ENCODE data around the gene CARD11.

Gene CARD11

GRCh38 chr7:2934211-2934731, 109.4 kb downstream of the CARD11 start:
- DNase-seq, result no peak
- CTCF ChIA-PET, result interaction anchor here (1.3 to 1.4 kb wide), 3 partner anchors 13 to 63 kb away, joined by 3 to 4 read pairs (median 3); no protein-coding TSS in a partner anchor
- WGBS (ENCODE audit: insufficient coverage), result 97% methylated on average over 12 of the region's 15 CpGs
- Histone ChIP-seq H3K4me1 (ENCODE audit: control extremely low read depth in 1 of 4, control insufficient read depth in 4 of 4, insufficient read depth in 4 of 4, low read length in 3 of 4) (peaks cover 0 to 9% (median 7%) of the 10 kb centered on the region in 4 experiments), H3K27ac (ENCODE audit: insufficient read depth in 1 of 2, low read depth in 1 of 2, low read length in 2 of 2, poor library complexity in 1 of 2, severe bottlenecking in 2 of 2) (no peak overlapping the region), H3K4me3 (ENCODE audit: control insufficient read depth in 1 of 7, extremely low read depth in 1 of 7, insufficient read depth in 4 of 7, low read depth in 2 of 7, low read length in 6 of 7) (no peak overlapping the region), H3K9me3 (ENCODE audit: control extremely low read depth in 1 of 5, control insufficient read depth in 4 of 5, insufficient read depth in 2 of 5, low read depth in 1 of 5, low read length in 4 of 5) (no peaks in the 10 kb centered on the region), H3K27me3 (replicated peaks in 2 of 5; ENCODE audit: control insufficient read depth in 4 of 5, insufficient read depth in 5 of 5, low read length in 4 of 5) (no peaks in the 10 kb centered on the region), H3K36me3 (ENCODE audit: control insufficient read depth in 4 of 4, insufficient read depth in 4 of 4, low read length in 3 of 4) (peaks cover 3 to 26% (median 10%) of the 10 kb centered on the region in 4 experiments)
- POLR2A ChIA-PET, result no interaction called here

GRCh38 chr7:2932402-2933251, 111.0 kb downstream of the CARD11 start:
- Histone ChIP-seq H3K36me3 (ENCODE audit: control insufficient read depth in 4 of 4, insufficient read depth in 4 of 4, low read length in 3 of 4) (peaks cover 3 to 25% (median 4%) of the 10 kb centered on the region in 4 experiments), H3K4me3 (ENCODE audit: control insufficient read depth in 1 of 7, extremely low read depth in 1 of 7, insufficient read depth in 4 of 7, low read depth in 2 of 7, low read length in 6 of 7) (no peak overlapping the region), H3K4me1 (ENCODE audit: control extremely low read depth in 1 of 4, control insufficient read depth in 4 of 4, insufficient read depth in 4 of 4, low read length in 3 of 4) (no peaks in the 10 kb centered on the region), H3K27me3 (replicated peaks in 2 of 5; ENCODE audit: control insufficient read depth in 4 of 5, insufficient read depth in 5 of 5, low read length in 4 of 5) (no peaks in the 10 kb centered on the region), H3K27ac (ENCODE audit: insufficient read depth in 1 of 2, low read depth in 1 of 2, low read length in 2 of 2, poor library complexity in 1 of 2, severe bottlenecking in 2 of 2) (no peak overlapping the region), H3K9me3 (ENCODE audit: control extremely low read depth in 1 of 5, control insufficient read depth in 4 of 5, insufficient read depth in 2 of 5, low read depth in 1 of 5, low read length in 4 of 5) (no peaks in the 10 kb centered on the region)
- POLR2A ChIA-PET, result no interaction called here
- WGBS (ENCODE audit: insufficient coverage), result 97% methylated on average over 28 of the region's 33 CpGs
- CTCF ChIA-PET, result interaction anchor here (0.6 kb wide), 1 partner anchor 651 kb away, joined by 3 read pairs; no protein-coding TSS in a partner anchor
- no peak for DNase-seq

DNA sequence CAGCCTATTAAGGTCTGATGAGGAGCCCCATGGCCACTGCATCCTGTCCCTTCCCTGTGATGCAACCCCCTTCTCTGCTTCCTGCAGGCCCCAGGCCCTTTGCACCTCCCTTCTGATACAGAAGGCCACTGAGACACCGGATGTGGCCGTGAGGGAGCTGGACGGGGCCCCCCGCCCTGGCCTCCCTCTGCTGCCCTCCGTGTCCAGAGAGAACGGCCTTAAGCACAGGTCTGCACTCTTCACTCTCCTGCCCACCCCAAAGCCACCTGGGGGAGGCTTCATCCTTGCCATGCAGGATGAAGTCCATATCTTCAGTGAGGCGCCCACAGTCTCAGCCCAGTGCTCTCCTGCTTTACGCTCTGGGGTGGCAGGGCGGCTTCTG, 112.6 kb downstream of the CARD11 start:
- H3K27me3 ChIP-seq (replicated peaks in 2 of 5; ENCODE audit: control insufficient read depth in 4 of 5, insufficient read depth in 5 of 5, low read length in 4 of 5), result no peaks in the 10 kb centered on the region
- POLR2A ChIA-PET, result no interaction called here
- H3K27ac ChIP-seq (ENCODE audit: insufficient read depth in 1 of 2, low read depth in 1 of 2, low read length in 2 of 2, poor library complexity in 1 of 2, severe bottlenecking in 2 of 2), result no peak overlapping the region
- no peak for DNase-seq
- H3K4me3 ChIP-seq (ENCODE audit: control insufficient read depth in 1 of 7, extremely low read depth in 1 of 7, insufficient read depth in 4 of 7, low read depth in 2 of 7, low read length in 6 of 7), result no peak overlapping the region
- 99% methylated on average over 9 of the region's 9 CpGs for WGBS (ENCODE audit: insufficient coverage)
- H3K4me1 ChIP-seq (ENCODE audit: control extremely low read depth in 1 of 4, control insufficient read depth in 4 of 4, insufficient read depth in 4 of 4, low read length in 3 of 4), result no peaks in the 10 kb centered on the region
- H3K36me3 ChIP-seq (ENCODE audit: control insufficient read depth in 4 of 4, insufficient read depth in 4 of 4, low read length in 3 of 4), result peaks cover 0 to 25% (median 3%) of the 10 kb centered on the region in 4 experiments
- no peaks in the 10 kb centered on the region for H3K9me3 ChIP-seq (ENCODE audit: control extremely low read depth in 1 of 5, control insufficient read depth in 4 of 5, insufficient read depth in 2 of 5, low read depth in 1 of 5, low read length in 4 of 5)
- CTCF ChIA-PET, result no interaction called here

GRCh38 chr7:2930310-2931033, 113.2 kb downstream of the CARD11 start:
- DNase-seq, result no peak
- Histone ChIP-seq H3K9me3 (ENCODE audit: control extremely low read depth in 1 of 5, control insufficient read depth in 4 of 5, insufficient read depth in 2 of 5, low read depth in 1 of 5, low read length in 4 of 5) (no peaks in the 10 kb centered on the region), H3K4me3 (ENCODE audit: control insufficient read depth in 1 of 7, extremely low read depth in 1 of 7, insufficient read depth in 4 of 7, low read depth in 2 of 7, low read length in 6 of 7) (no peak overlapping the region), H3K27me3 (replicated peaks in 2 of 5; ENCODE audit: control insufficient read depth in 4 of 5, insufficient read depth in 5 of 5, low read length in 4 of 5) (no peaks in the 10 kb centered on the region), H3K4me1 (ENCODE audit: control extremely low read depth in 1 of 4, control insufficient read depth in 4 of 4, insufficient read depth in 4 of 4, low read length in 3 of 4) (no peaks in the 10 kb centered on the region), H3K27ac (ENCODE audit: insufficient read depth in 1 of 2, low read depth in 1 of 2, low read length in 2 of 2, poor library complexity in 1 of 2, severe bottlenecking in 2 of 2) (no peak overlapping the region), H3K36me3 (ENCODE audit: control insufficient read depth in 4 of 4, insufficient read depth in 4 of 4, low read length in 3 of 4) (peaks cover 0 to 25% (median 2%) of the 10 kb centered on the region in 4 experiments)
- ChIA-PET CTCF (interaction anchor here (0.6 kb wide), 1 partner anchor 30 kb away, joined by 3 read pairs; no protein-coding TSS in a partner anchor), POLR2A (no interaction called here)
- over 99% methylated on average over 12 of the region's 13 CpGs for WGBS (ENCODE audit: insufficient coverage)

- peaks cover 0 to 25% (median 1%) of the 10 kb centered on the region in 4 experiments for H3K36me3 ChIP-seq (ENCODE audit: control insufficient read depth in 4 of 4, insufficient read depth in 4 of 4, low read length in 3 of 4)
- H3K27ac ChIP-seq (ENCODE audit: insufficient read depth in 1 of 2, low read depth in 1 of 2, low read length in 2 of 2, poor library complexity in 1 of 2, severe bottlenecking in 2 of 2), result no peak overlapping the region
- H3K4me3 ChIP-seq (ENCODE audit: control insufficient read depth in 1 of 7, extremely low read depth in 1 of 7, insufficient read depth in 4 of 7, low read depth in 2 of 7, low read length in 6 of 7), result no peak overlapping the region
- DNase-seq, result no peak
- WGBS (ENCODE audit: insufficient coverage), result 100% methylated on average over 16 of the region's 26 CpGs
- no peaks in the 10 kb centered on the region for H3K27me3 ChIP-seq (replicated peaks in 2 of 5; ENCODE audit: control insufficient read depth in 4 of 5, insufficient read depth in 5 of 5, low read length in 4 of 5)
- POLR2A ChIA-PET, result interaction anchor here (0.6 kb wide), 1 partner anchor 391 kb away, joined by 3 read pairs; no protein-coding TSS in a partner anchor
- H3K4me1 ChIP-seq (ENCODE audit: control extremely low read depth in 1 of 4, control insufficient read depth in 4 of 4, insufficient read depth in 4 of 4, low read length in 3 of 4), result no peaks in the 10 kb centered on the region
- CTCF ChIA-PET, result interaction anchor here (0.6 to 1.0 kb wide), 2 partner anchors 13 to 30 kb away, joined by 3 read pairs; no protein-coding TSS in a partner anchor
- no peaks in the 10 kb centered on the region for H3K9me3 ChIP-seq (ENCODE audit: control extremely low read depth in 1 of 5, control insufficient read depth in 4 of 5, insufficient read depth in 2 of 5, low read depth in 1 of 5, low read length in 4 of 5)
Measured at GRCh38 chr7:2929321-2930201, 114.1 kb downstream of the CARD11 start.

GRCh38 chr7:2928613-2929311, 114.9 kb downstream of the CARD11 start:
- Histone ChIP-seq H3K27ac (ENCODE audit: insufficient read depth in 1 of 2, low read depth in 1 of 2, low read length in 2 of 2, poor library complexity in 1 of 2, severe bottlenecking in 2 of 2) (no peak overlapping the region), H3K36me3 (ENCODE audit: control insufficient read depth in 4 of 4, insufficient read depth in 4 of 4, low read length in 3 of 4) (peaks cover 0 to 25% (median 1%) of the 10 kb centered on the region in 4 experiments), H3K27me3 (replicated peaks in 2 of 5; ENCODE audit: control insufficient read depth in 4 of 5, insufficient read depth in 5 of 5, low read length in 4 of 5) (no peaks in the 10 kb centered on the region), H3K9me3 (ENCODE audit: control extremely low read depth in 1 of 5, control insufficient read depth in 4 of 5, insufficient read depth in 2 of 5, low read depth in 1 of 5, low read length in 4 of 5) (no peaks in the 10 kb centered on the region), H3K4me3 (ENCODE audit: control insufficient read depth in 1 of 7, extremely low read depth in 1 of 7, insufficient read depth in 4 of 7, low read depth in 2 of 7, low read length in 6 of 7) (no peak overlapping the region), H3K4me1 (ENCODE audit: control extremely low read depth in 1 of 4, control insufficient read depth in 4 of 4, insufficient read depth in 4 of 4, low read length in 3 of 4) (no peaks in the 10 kb centered on the region)
- WGBS (ENCODE audit: insufficient coverage), result 98% methylated on average over 34 of the region's 35 CpGs
- ChIA-PET POLR2A (interaction anchor here (0.6 kb wide), 1 partner anchor 392 kb away, joined by 3 read pairs; no protein-coding TSS in a partner anchor), CTCF (interaction anchor here (1.0 kb wide), 1 partner anchor 12 kb away, joined by 3 read pairs; no protein-coding TSS in a partner anchor)
- DNase-seq, result no peak

Measured in common myeloid progenitor, CD34-positive (primary cell).